ENCODE results near the gene BANP.
"Not testable (repeated sequence)": the region's sequence is repeated elsewhere in the genome, so short reads cannot be mapped to it uniquely, and the experiment has no call there.

Gene BANP

DNA sequence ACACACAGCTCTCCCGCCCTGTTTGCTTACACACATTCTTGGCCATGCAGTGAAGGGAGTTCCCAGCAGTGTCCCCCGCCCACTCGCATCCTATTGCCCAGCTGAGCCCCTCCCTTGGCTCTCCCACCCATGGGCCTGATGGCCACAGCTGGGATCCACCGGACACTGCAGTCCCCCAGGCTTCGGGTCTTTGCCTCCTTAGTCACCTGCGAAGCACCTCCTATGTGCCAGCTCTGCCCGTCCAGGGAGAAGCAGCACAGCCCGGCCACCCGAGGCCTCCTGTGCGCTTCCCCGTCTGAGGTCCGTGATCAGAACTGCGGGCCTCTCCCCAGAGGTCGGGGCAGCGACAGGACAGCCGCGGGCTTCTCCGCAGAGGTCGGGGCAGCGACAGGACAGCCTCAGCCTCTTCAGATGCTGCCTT lies 136.9 kb downstream of the BANP start:
- no peak overlapping the region for H3K9ac ChIP-seq (ENCODE audit: low read length)
- H3K27me3 ChIP-seq (ENCODE audit: control insufficient read depth, insufficient read depth, low read length) = no peaks in the 10 kb centered on the region
- no peak overlapping the region for H3K4me3 ChIP-seq (ENCODE audit: low read length)
- H3K4me1 ChIP-seq (ENCODE audit: control insufficient read depth, insufficient read depth, low read length) = no peaks in the 10 kb centered on the region
- H3K27ac ChIP-seq (ENCODE audit: low read depth, low read length) = no peak overlapping the region
- no peaks in the 10 kb centered on the region for H3K36me3 ChIP-seq (ENCODE audit: control insufficient read depth, insufficient read depth, low read length)

DNA sequence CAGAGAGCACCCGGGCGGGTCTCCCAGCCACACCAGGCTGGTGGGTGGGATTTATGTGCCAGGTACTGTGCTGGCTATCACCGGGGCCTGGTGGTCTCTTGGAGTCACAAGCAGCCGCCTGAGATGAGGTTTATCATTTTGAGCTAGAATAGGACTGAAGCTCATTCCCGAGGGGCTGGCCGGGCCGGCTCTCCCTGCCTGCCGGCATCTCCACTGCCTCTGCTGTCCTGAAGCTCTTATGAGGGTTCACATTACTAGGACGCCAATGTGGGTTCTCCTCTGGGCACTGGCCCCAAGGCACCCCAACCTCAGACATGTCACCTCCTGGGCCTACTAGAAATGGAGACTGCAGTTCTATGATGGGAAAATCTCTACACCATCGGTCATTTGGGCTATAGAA lies 137.4 kb downstream of the BANP start:
- H3K36me3 ChIP-seq (ENCODE audit: control insufficient read depth, insufficient read depth, low read length); H3K27me3 ChIP-seq (ENCODE audit: control insufficient read depth, insufficient read depth, low read length); H3K4me3 ChIP-seq (ENCODE audit: low read length); H3K9ac ChIP-seq (ENCODE audit: low read length); H3K27ac ChIP-seq (ENCODE audit: low read depth, low read length); H3K4me1 ChIP-seq (ENCODE audit: control insufficient read depth, insufficient read depth, low read length): not testable (repeated sequence)

GRCh38 chr16:88089071-88089470 lies 137.8 kb downstream of the BANP start:
- not testable (repeated sequence) for H3K27me3 ChIP-seq (ENCODE audit: control insufficient read depth, insufficient read depth, low read length); H3K4me3 ChIP-seq (ENCODE audit: low read length); H3K9ac ChIP-seq (ENCODE audit: low read length); H3K36me3 ChIP-seq (ENCODE audit: control insufficient read depth, insufficient read depth, low read length); H3K27ac ChIP-seq (ENCODE audit: low read depth, low read length); H3K4me1 ChIP-seq (ENCODE audit: control insufficient read depth, insufficient read depth, low read length)

DNA sequence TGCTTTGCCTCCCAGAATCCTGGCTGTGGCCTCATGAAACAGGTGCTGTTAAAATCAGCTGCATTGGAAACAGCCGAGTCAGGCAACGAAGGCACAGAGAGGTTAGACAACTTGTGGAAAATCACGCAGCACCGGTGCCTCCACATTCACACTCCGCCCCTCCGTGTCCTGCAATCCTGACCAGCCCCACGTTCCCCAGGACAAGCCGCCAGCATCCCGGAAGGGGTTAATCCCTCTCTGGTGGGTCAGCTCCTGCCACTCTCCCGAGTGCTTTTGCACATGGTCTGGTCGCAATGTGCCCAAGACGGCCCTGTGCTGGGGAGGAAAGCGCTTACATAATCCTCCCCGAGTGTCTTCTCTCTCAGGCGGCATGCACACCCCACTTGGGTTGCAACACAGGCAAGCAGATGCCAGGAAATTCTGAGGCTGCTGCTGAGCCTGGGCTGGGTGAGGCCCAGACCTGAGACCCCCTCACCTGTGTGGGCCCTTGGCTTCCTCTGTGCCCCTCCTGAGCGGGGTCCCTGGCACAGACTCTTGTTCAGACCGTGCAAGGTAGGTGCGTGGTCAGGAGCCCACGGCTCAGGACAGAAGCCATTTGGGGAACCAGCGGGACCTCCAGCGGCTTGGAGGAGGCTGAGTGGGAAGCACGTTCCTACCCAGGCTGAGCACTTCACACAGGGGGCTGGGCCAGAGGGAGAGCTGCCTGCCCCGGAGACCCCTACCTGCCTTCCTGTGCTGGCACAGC lies 138.6 kb downstream of the BANP start:
- not testable (repeated sequence) for H3K4me1 ChIP-seq (ENCODE audit: control insufficient read depth, insufficient read depth, low read length); H3K27ac ChIP-seq (ENCODE audit: low read depth, low read length); H3K9ac ChIP-seq (ENCODE audit: low read length); H3K36me3 ChIP-seq (ENCODE audit: control insufficient read depth, insufficient read depth, low read length); H3K27me3 ChIP-seq (ENCODE audit: control insufficient read depth, insufficient read depth, low read length); H3K4me3 ChIP-seq (ENCODE audit: low read length)

GRCh38 chr16:88090377-88091175 lies 139.3 kb downstream of the BANP start:
- H3K4me1 ChIP-seq (ENCODE audit: control insufficient read depth, insufficient read depth, low read length); H3K4me3 ChIP-seq (ENCODE audit: low read length); H3K9ac ChIP-seq (ENCODE audit: low read length); H3K36me3 ChIP-seq (ENCODE audit: control insufficient read depth, insufficient read depth, low read length); H3K27me3 ChIP-seq (ENCODE audit: control insufficient read depth, insufficient read depth, low read length); H3K27ac ChIP-seq (ENCODE audit: low read depth, low read length): not testable (repeated sequence)

DNA sequence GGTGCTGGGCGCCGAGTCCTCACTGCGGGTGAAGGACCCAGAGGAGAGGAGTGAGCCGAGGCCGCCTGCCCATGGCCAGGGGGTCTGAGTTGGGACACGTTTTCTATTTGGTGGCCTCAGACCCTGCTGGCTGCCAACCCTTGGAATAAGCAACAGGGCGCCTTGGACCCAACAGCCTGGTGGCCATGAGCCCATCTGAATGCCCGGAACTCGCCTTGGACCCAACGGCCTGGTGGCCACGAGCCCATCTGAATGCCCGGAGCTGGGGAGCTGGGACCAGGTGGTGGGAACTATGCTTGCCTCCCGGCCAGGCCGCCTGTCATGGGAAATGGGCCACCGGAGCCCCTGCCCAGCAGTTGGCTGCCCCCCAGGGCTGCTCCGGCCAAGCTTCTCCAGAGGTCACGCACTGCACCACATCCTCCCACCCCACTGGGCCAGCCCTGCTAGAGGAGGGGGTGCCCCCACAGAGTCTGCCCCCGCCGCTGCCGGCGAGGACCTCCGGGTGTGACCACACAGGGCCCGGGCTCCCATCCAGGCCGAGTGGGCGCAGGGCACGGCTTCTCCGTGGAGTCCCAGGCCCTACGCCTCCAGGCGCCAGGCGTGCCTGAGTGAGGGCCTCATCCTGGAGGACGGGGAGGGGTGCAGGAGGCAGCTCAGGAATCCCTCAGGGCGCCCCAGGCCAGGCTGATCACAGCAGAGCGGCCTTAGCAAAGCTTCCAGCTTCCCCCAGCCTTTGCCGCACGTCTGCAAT lies 140.2 kb downstream of the BANP start:
- not testable (repeated sequence) for H3K27me3 ChIP-seq (ENCODE audit: control insufficient read depth, insufficient read depth, low read length); H3K36me3 ChIP-seq (ENCODE audit: control insufficient read depth, insufficient read depth, low read length); H3K9ac ChIP-seq (ENCODE audit: low read length); H3K27ac ChIP-seq (ENCODE audit: low read depth, low read length); H3K4me3 ChIP-seq (ENCODE audit: low read length); H3K4me1 ChIP-seq (ENCODE audit: control insufficient read depth, insufficient read depth, low read length)

DNA sequence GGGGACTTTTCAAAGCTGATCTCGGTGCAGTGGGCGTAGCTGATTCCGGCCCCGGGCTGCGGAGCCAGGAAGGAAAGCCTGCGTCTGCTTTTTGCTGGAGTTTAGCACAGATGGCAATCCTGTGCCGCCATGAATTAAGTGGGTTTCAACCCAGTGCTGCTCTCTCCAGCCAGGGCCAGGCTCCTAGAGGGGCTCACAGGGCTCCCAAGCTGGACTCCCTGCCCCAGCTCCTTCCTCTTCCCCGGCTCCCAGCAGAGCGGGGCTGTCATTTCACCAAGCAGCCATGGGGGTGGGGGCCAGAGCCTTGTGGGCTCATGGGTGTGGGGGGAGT lies 140.7 kb downstream of the BANP start:
- H3K4me1 ChIP-seq (ENCODE audit: control insufficient read depth, insufficient read depth, low read length); H3K4me3 ChIP-seq (ENCODE audit: low read length); H3K36me3 ChIP-seq (ENCODE audit: control insufficient read depth, insufficient read depth, low read length); H3K9ac ChIP-seq (ENCODE audit: low read length); H3K27me3 ChIP-seq (ENCODE audit: control insufficient read depth, insufficient read depth, low read length); H3K27ac ChIP-seq (ENCODE audit: low read depth, low read length): not testable (repeated sequence)

DNA sequence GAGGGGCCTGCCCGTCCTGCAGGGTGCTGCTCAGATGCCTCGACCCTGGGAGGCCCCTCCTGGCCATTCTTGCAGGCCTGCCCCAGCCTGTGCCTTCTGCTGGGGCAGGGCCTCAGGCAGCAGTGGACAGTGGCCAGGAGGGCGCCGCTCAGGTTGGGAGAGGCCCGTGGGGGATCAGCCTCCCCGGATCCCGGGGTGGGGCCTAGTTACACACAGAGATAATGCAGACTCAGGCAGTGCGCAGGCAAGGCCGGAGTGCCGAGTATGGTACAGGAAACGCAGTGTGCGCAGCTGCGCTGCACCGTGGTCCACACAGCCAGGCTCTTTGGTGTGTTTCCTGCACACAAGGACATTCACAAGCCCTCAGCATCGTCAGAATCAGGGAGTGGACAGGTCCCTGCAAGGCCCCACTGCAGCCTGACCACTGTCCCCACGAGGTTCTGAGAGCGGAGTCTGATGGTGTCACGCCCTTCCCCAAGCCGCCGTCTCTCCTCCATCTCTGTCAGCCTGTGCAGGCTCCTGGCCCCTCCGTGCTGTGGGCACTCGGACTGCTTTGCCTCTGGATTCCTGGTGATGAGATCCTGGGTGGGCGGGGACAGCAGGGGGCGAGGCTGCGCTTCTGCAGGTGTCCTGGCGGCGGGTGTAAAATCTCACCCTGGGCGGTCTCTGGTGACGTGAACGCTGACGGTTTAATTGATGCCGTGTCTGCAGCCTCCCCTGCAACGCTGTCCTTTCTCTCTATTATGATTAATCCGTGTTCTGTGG lies 141.7 kb downstream of the BANP start:
- H3K27ac ChIP-seq (ENCODE audit: low read depth, low read length); H3K27me3 ChIP-seq (ENCODE audit: control insufficient read depth, insufficient read depth, low read length); H3K36me3 ChIP-seq (ENCODE audit: control insufficient read depth, insufficient read depth, low read length): not testable (repeated sequence)

GRCh38 chr16:88093556-88094252 lies 142.5 kb downstream of the BANP start:
- H3K27me3 ChIP-seq (ENCODE audit: control insufficient read depth, insufficient read depth, low read length); H3K36me3 ChIP-seq (ENCODE audit: control insufficient read depth, insufficient read depth, low read length); H3K4me1 ChIP-seq (ENCODE audit: control insufficient read depth, insufficient read depth, low read length); H3K4me3 ChIP-seq (ENCODE audit: low read length); H3K9ac ChIP-seq (ENCODE audit: low read length); H3K27ac ChIP-seq (ENCODE audit: low read depth, low read length): not testable (repeated sequence)

More for the DNA sequence above, 141.7 kb downstream of the BANP start:
- H3K9ac ChIP-seq (ENCODE audit: low read length); H3K4me3 ChIP-seq (ENCODE audit: low read length); H3K4me1 ChIP-seq (ENCODE audit: control insufficient read depth, insufficient read depth, low read length): not testable (repeated sequence)

- H3K36me3 ChIP-seq (ENCODE audit: control insufficient read depth, insufficient read depth, low read length); H3K9ac ChIP-seq (ENCODE audit: low read length); H3K27me3 ChIP-seq (ENCODE audit: control insufficient read depth, insufficient read depth, low read length); H3K4me3 ChIP-seq (ENCODE audit: low read length); H3K27ac ChIP-seq (ENCODE audit: low read depth, low read length); H3K4me1 ChIP-seq (ENCODE audit: control insufficient read depth, insufficient read depth, low read length): not testable (repeated sequence)
Observed at GRCh38 chr16:88094253-88094575, 143.0 kb downstream of the BANP start.

DNA sequence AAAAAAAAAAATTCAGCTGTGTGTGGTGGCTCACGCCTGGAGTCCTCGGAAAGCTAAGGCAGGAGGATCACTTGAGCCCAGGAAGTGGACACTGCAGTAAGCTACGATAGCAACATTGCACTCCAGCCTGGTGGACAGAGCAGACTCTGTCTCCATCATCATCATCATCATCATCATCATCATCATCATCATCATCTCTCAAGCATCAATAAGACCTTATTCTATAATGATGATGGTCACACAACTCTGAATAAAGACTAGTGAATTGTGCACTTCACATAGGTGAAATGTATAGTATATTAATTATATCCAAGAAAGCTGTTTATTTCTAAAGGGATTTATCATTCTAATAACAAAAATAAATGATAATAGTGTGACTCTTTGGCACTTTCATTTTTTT lies 143.7 kb downstream of the BANP start:
- not testable (repeated sequence) for H3K4me3 ChIP-seq (ENCODE audit: low read length); H3K27ac ChIP-seq (ENCODE audit: low read depth, low read length); H3K4me1 ChIP-seq (ENCODE audit: control insufficient read depth, insufficient read depth, low read length); H3K9ac ChIP-seq (ENCODE audit: low read length); H3K27me3 ChIP-seq (ENCODE audit: control insufficient read depth, insufficient read depth, low read length); H3K36me3 ChIP-seq (ENCODE audit: control insufficient read depth, insufficient read depth, low read length)

DNA sequence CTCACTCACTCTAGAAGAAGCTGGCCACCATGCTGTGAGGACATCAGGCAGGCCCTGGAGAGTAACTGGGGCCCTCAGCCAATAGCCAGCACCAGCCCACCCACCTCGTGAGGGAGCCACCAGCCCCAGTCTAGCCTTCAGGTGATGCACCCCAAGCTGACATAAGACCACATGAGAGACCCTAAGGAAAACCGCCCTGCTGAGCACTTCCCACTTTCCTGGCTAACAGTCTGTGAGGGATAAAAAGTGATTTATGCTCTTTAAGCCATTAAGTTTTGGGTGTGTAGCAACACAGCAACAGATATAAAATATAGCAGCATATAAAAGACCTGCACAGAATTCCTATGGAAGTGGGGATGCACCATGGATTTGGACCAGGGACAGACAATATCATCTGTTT lies 145.4 kb downstream of the BANP start:
- not testable (repeated sequence) for H3K4me1 ChIP-seq (ENCODE audit: control insufficient read depth, insufficient read depth, low read length)

More for the DNA sequence above, 145.4 kb downstream of the BANP start:
- H3K4me3 ChIP-seq (ENCODE audit: low read length); H3K9ac ChIP-seq (ENCODE audit: low read length); H3K27me3 ChIP-seq (ENCODE audit: control insufficient read depth, insufficient read depth, low read length); H3K27ac ChIP-seq (ENCODE audit: low read depth, low read length); H3K36me3 ChIP-seq (ENCODE audit: control insufficient read depth, insufficient read depth, low read length): not testable (repeated sequence)

All from rectal smooth muscle tissue (tissue), 1 donor.